NT2/D1 (cell line): Measurements from ENCODE around the gene FBLN5.

Experiments
- DNase-seq: peaks from one replicate; pipeline ENCODE4 v3.0.0-alpha.2; 2011; ENCODE audit warnings: low read depth, low spot score
- H3K27me3 ChIP-seq: 2 replicates; pipeline ENCODE4 v1.6.0; 2011; ENCODE audit warnings: mild to moderate bottlenecking; ENCODE audit not compliant: insufficient read length, insufficient read depth
- H3K36me3 ChIP-seq: 2 replicates; pipeline ENCODE4 v1.6.1; 2011; ENCODE audit warnings: mild to moderate bottlenecking, low read length, mixed read lengths; ENCODE audit not compliant: insufficient read depth, insufficient read length
- H3K4me1 ChIP-seq: 2 replicates; pipeline ENCODE4 v1.5.1; 2011; ENCODE audit not compliant: insufficient read depth, insufficient read length
- H3K4me3 ChIP-seq: 2 replicates; pipeline ENCODE4 v1.5.1; 2011; ENCODE audit warnings: low read depth; ENCODE audit not compliant: insufficient read length
- H3K9ac ChIP-seq: 2 replicates; pipeline ENCODE4 v1.6.0; 2011; ENCODE audit warnings: low read depth; ENCODE audit not compliant: insufficient read length
- H3K9me3 ChIP-seq: 2 replicates; pipeline ENCODE4 v1.5.1; 2011; ENCODE audit warnings: mild to moderate bottlenecking, low read length; ENCODE audit not compliant: insufficient read depth
- SUZ12 ChIP-seq: IDR thresholded peaks from 2 replicates; pipeline ENCODE4 v1.6.1; 2011; ENCODE audit not compliant: insufficient read length, insufficient read depth; ENCODE audit errors: extremely low read depth
- YY1 ChIP-seq: IDR thresholded peaks from 2 replicates; pipeline ENCODE4 v1.6.1; 2011; ENCODE audit not compliant: insufficient read length, insufficient read depth
- ZNF274 ChIP-seq: IDR thresholded peaks from 2 replicates; pipeline ENCODE4 v1.6.1; 2011; ENCODE audit warnings: mild to moderate bottlenecking, low read depth, low read length

The FBLN5 gene, protein sequence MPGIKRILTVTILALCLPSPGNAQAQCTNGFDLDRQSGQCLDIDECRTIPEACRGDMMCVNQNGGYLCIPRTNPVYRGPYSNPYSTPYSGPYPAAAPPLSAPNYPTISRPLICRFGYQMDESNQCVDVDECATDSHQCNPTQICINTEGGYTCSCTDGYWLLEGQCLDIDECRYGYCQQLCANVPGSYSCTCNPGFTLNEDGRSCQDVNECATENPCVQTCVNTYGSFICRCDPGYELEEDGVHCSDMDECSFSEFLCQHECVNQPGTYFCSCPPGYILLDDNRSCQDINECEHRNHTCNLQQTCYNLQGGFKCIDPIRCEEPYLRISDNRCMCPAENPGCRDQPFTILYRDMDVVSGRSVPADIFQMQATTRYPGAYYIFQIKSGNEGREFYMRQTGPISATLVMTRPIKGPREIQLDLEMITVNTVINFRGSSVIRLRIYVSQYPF

DNA sequence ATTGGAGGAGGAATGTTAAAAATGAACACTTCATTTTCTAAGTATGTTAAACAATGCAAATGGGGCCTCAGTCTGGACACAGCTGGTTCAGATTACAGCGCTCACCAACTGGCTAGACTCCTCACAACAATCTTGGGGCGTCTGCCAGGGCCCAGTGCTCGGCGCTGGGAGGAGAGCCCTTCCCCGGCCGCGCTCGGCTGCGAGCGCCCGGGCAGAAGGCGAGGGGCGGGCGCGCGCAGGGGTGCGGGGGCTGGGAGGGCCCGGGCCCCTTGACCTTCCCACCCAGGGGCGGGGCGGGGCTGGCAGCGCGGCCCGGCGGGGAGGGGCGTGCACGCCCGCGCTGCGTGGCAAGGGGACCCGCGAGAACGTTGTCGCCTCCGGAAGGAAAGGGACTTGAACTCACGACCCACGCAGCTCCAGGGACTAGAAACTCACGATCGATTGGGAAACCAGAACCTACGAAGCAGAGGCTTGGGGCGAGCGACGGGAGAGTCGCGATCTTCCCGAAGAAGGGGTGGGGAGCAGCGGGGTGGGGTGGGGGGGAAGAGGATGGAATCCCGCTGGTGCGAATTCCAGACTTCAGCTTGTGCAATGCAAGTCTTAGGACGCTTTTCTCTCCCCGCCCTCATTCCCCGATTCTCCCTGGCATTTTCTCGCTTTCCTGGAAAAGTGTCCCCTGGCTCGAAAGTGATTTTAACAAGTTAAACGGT is at the start of gene FBLN5:
FBLN5 (minus strand) TSS at position 220 of the 710 bp plus-strand sequence. CDS start 465 bp downstream, outside the sequence.
- Histone ChIP-seq H3K4me3 (peak within 1 kb of the TSS; percentile 46), H3K27me3 (peaks cover 36% of the 10 kb centered on the region), H3K9ac (peak within 1 kb of the TSS; percentile 61), H3K9me3 (no peaks in the 10 kb centered on the region), H3K36me3 (no peaks in the 10 kb centered on the region), H3K4me1 (no peaks in the 10 kb centered on the region)
- TF ChIP-seq SUZ12: no peak
- no peak for TF ChIP-seq ZNF274
- TF ChIP-seq YY1: no peak
- peak; percentile 32 for DNase-seq

DNA sequence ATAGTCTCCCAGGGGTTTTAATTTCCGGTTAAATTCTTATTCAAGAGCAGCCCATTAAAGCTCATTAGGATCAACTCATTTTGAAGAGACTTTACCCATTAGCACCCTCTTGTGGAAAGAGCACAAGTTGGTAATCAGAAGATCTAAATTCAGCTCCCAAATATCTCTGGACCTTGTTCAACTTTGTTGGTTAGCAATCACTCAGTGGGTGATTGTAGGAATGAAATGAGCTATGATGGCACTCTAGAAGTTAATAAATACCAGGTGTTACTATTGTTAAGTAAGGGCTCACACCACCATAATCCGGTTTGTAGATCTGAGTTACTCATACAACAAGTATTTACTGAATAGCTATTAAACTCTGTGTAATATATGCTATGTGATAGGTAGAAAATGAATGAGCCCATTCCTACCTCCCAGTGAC is 49.5 kb upstream of the FBLN5 start:
- no peak overlapping the region for H3K4me3 ChIP-seq
- H3K36me3 ChIP-seq: peaks cover 34% of the 10 kb centered on the region
- H3K4me1 ChIP-seq: no peaks in the 10 kb centered on the region
- no peaks in the 10 kb centered on the region for H3K9me3 ChIP-seq
- peak; percentile 43 for DNase-seq
- H3K9ac ChIP-seq: no peak overlapping the region
- no peaks in the 10 kb centered on the region for H3K27me3 ChIP-seq
- TF ChIP-seq YY1 (no peak), ZNF274 (no peak), SUZ12 (no peak)

DNA sequence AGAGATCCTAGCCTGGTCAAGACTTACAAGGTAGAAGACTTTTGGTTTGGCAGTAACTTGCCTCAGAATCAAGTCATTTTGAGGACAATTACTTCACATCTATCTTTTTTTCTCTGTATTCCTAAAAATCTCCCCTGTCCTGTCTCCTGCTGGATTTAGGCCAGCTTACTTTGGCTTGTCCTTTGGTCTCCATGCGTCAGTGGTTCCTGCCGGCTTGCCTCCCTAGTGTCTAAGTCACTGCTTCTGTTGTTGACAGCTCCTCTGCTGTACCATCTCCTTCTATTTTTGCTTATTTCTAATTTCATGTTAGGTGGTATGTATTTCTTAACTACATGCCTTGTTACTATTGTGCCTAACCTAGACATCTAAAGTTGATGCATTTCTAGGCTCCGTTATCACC is 39.7 kb upstream of the FBLN5 start:
- no peak for DNase-seq
- H3K4me3 ChIP-seq: no peak overlapping the region
- no peaks in the 10 kb centered on the region for H3K27me3 ChIP-seq
- H3K36me3 ChIP-seq: peaks cover 35% of the 10 kb centered on the region
- TF ChIP-seq YY1 (no peak), SUZ12 (no peak), ZNF274 (no peak)
- no peak overlapping the region for H3K9ac ChIP-seq
- no peaks in the 10 kb centered on the region for H3K4me1 ChIP-seq
- no peaks in the 10 kb centered on the region for H3K9me3 ChIP-seq

DNA sequence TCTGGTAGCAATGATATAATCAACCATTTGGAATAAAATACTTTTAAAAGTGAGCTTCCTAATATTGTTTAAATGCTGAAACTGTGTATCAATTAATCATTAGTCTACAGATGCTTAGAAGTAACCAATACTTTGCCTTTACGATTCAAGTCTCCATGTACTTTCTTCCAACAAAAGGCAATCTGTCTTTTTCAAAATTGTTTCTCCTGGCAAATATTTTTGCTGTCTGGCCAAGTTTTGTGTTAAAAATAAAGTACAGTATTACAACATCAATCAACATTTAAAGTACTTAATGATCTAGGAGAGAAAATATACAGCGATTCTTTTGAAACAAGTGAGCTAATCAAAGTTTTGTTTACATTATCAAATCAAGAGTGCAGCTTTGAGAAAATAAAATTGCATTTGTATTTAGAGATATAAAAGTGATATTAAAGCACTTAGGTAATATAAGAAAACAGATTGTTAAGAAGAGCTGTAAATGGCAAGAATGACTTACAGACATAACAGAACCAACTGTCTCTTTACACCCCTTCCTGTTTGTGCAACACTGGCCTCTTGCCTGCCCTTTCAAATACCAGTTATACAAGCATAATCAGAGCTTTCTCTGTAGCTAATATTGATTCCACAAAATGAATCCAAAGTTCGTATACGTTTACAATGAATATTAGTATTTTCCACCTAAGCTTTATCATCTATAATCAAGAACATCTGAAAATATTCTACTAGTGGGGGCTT is 38.2 kb upstream of the FBLN5 start:
- H3K27me3 ChIP-seq: no peaks in the 10 kb centered on the region
- peaks cover 24% of the 10 kb centered on the region for H3K36me3 ChIP-seq
- no peak for DNase-seq
- H3K9ac ChIP-seq: no peak overlapping the region
- TF ChIP-seq SUZ12 (no peak), ZNF274 (no peak), YY1 (no peak)
- no peak overlapping the region for H3K4me3 ChIP-seq
- H3K9me3 ChIP-seq: no peaks in the 10 kb centered on the region
- H3K4me1 ChIP-seq: no peaks in the 10 kb centered on the region

DNA sequence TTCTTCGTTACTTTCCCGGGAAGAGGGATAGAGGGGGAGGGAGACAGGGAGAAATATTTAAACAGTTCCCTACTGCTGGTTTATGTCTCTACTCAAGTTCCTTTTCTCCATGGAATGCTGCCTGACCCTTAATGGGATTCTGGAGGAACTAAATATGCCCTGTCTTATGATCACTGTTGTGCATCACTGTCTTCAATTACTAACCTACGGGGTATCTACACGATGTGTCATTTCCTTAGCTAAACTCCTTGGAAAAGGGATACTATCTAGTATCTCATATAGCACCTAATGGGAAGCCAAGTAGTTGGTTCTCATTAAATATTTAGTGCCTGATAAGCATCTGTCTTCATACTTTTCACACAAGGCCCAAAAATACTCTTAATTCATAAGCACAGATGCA is 37.5 kb upstream of the FBLN5 start:
- H3K36me3 ChIP-seq: peaks cover 21% of the 10 kb centered on the region

DNA sequence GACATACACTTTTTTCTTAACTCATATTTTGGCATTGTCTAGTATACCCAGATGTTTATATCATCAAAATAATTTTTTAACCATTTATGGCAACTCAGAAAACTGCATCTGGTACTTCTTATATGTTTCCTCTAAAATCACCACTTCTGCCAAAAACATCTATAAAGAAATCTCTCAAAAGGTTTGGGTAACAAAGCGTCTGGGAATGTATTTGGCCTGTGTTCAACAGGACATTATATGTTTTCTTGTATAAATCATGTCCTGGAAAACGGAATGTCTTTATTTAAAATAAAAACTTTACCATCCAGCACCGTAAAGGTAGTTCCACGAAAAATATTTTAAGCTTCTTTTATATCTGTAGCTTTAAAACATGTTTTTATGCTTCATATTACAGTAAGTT is 36.1 kb upstream of the FBLN5 start:
- Histone ChIP-seq H3K4me1 (no peaks in the 10 kb centered on the region), H3K4me3 (no peak overlapping the region), H3K9me3 (no peaks in the 10 kb centered on the region), H3K27me3 (no peaks in the 10 kb centered on the region), H3K9ac (no peak overlapping the region), H3K36me3 (peaks cover 24% of the 10 kb centered on the region)
- DNase-seq: no peak
- TF ChIP-seq YY1: no peak
- TF ChIP-seq SUZ12: no peak
- TF ChIP-seq ZNF274: no peak

More for the DNA sequence above, 37.5 kb upstream of the FBLN5 start:
- Histone ChIP-seq H3K9ac (no peak overlapping the region), H3K27me3 (no peaks in the 10 kb centered on the region), H3K4me1 (no peaks in the 10 kb centered on the region), H3K4me3 (no peak overlapping the region), H3K9me3 (no peaks in the 10 kb centered on the region)
- DNase-seq: no peak
- TF ChIP-seq SUZ12 (no peak), YY1 (no peak), ZNF274 (no peak)

DNA sequence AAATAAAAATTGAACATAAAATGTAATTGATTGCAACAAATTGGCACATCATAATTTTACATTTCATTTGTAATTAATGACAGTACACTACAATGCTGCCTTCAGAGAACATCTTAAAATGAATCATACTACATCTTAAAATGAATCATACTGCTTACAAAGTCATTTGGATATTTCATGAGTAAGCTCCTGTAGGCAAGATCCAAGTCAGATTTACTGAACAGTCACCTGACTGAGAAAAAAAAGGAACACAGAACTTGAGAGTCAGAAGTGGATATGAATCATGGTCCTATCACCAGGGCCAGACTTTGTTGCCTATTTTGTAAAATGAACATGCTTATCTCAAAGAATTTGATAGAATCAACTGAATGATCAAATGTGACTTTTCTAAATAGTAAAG is 32.7 kb upstream of the FBLN5 start:
- TF ChIP-seq SUZ12: no peak
- TF ChIP-seq YY1: no peak
- no peak for TF ChIP-seq ZNF274
- Histone ChIP-seq H3K4me3 (no peak overlapping the region), H3K27me3 (no peaks in the 10 kb centered on the region), H3K9ac (no peak overlapping the region), H3K9me3 (no peaks in the 10 kb centered on the region; the same call in 1 of the 2 replicates), H3K4me1 (no peaks in the 10 kb centered on the region), H3K36me3 (peaks cover 3% of the 10 kb centered on the region)
- DNase-seq: no peak
